GM12892 (cell line): Measurements from ENCODE around the gene LRP8.

Experiments
- POLR2A ChIP-seq: IDR thresholded peaks from 2 replicates; pipeline ENCODE4 v1.6.1; 2011; ENCODE audit warnings: low read depth, low read length, control low read depth
- POLR2AphosphoS5 ChIP-seq: IDR thresholded peaks from 2 replicates; pipeline ENCODE4 v1.6.1; 2011; ENCODE audit warnings: low read depth, low read length, control low read depth

- TF ChIP-seq POLR2AphosphoS5 (no peak), POLR2A (no peak)
Observed at GRCh38 chr1:53241828-53242227, 86.0 kb downstream of the LRP8 start.
